Fibroblast of skin of right quadriceps (primary cell): ENCODE measurements around the gene LAMC2.
"Not testable (repeated sequence)": the region's sequence is repeated elsewhere in the genome, so short reads cannot be mapped to it uniquely, and the experiment has no call there.

Experiments used
- DNase-seq: peaks from one replicate; pipeline ENCODE4 v3.0.0-alpha.2; 2013

LAMC2 gene

DNA sequence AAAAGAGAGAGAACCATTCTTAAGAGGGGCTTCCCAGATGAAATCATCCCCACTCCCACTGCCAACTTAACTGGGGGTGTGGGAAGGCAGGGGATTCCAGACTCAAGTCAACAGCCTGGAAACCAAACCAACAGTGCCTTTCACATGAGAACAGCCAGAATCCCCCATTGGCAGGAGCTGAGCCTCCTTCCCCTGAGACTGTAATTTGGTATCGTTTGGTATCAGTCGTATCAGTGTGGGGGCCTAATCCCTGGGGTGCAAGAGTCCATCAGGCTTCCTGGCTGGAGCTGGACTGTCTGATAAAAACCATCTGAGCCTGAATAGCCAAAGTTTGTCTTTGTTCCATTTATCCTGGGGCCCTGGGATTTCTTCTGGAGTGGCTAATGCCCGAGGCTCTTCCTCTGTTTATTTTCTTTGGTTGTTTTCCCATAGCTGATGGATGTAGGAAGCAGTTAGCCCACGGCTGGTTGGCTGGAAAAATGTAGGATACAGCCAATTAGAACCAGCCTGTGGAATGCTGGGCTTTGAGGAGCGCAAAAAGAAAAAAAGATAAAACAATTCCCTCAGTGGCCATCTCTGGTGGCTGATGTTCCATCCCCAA, 84.6 kb downstream of the LAMC2 start:
- DNase-seq = peak; percentile 89

DNA sequence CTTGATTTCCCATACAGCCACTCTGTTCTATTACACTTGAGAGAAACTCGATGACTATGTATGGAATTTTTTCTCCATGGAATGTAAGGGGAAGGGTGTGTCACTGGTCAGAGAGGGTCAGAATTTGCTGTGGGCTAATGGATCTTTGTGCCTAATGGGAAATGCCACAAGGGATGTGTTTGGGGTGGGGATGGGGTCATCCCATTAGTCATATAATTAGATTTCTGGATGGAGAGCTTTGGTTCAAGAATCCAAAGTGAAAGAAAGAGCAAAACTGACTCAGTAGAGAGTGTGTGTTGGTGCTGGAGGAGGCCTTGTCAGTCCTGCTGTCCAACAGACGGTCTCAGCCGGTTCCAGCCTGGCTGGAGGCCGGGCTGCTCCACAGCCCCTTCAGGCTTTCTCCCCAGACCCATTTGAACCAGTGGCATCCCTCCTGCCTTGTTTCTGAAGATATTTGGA, 86.4 kb downstream of the LAMC2 start:
- DNase-seq = peak; percentile 82

DNA sequence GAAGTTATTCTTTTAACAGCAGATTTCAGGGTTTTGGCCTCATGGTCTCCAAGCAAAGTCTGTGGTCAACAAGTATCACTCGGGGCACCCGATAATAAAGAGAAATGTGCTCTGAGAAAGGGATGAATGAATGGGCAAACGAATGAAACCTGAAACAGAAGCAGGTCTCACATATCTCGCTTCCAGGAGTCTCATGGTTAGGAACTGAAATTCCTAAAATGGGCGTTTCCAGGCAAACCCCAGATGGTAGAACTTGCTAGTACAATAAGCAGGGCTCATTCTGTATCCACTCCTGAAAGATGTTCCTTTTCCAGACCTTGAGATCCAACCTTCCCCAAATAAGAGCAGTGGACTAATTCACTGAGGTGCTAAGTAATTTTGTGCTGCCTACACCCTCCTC, 87.2 kb downstream of the LAMC2 start:
- DNase-seq = peak; percentile 16

GRCh38 chr1:183273984-183274383, 87.9 kb downstream of the LAMC2 start:
- DNase-seq = not testable (repeated sequence)

DNA sequence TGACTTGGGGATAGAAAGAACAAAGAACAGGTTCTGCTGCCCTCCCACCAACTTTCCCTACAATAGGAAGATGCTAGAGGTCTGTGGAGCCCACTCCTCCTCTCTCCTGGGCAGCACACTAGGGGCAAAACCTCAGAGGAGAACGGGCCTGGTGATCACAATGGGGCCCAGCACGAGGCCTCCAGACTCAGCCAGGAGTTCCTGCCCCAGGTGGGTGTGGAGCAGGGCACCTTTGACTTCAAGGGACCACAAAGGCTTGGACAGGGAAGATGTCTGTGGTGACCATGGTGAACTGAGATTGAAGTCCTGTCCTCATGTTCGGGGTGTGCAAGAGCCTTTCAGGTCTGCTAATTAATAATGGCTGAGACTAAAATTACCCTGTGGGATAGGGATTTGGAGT, 88.8 kb downstream of the LAMC2 start:
- DNase-seq = no peak

DNA sequence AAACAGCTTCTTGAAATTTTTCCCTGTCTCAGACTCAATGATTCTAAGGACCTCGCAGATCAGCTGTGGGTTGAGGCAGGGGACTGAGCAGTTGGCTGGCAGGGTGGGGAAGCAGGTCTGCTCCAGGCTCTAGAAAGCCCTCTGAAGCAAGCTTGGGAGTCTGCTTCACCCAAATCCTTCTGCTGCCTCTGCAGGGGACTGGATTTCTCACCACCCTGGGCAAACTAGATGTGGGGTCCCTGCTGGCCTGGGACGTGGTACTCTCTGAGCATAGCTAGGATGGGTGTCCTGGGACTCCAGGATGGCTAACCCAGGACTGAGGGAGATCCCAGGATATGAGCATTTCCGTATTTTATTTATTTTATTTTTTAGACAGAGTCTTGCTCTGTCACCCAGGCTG, 89.3 kb downstream of the LAMC2 start:
- DNase-seq = no peak

GRCh38 chr1:183276386-183277080, 90.5 kb downstream of the LAMC2 start:
- no peak for DNase-seq

- DNase-seq = peak; percentile 80
These were observed 92.0 kb downstream of the LAMC2 start for GRCh38 chr1:183277821-183278738.

DNA sequence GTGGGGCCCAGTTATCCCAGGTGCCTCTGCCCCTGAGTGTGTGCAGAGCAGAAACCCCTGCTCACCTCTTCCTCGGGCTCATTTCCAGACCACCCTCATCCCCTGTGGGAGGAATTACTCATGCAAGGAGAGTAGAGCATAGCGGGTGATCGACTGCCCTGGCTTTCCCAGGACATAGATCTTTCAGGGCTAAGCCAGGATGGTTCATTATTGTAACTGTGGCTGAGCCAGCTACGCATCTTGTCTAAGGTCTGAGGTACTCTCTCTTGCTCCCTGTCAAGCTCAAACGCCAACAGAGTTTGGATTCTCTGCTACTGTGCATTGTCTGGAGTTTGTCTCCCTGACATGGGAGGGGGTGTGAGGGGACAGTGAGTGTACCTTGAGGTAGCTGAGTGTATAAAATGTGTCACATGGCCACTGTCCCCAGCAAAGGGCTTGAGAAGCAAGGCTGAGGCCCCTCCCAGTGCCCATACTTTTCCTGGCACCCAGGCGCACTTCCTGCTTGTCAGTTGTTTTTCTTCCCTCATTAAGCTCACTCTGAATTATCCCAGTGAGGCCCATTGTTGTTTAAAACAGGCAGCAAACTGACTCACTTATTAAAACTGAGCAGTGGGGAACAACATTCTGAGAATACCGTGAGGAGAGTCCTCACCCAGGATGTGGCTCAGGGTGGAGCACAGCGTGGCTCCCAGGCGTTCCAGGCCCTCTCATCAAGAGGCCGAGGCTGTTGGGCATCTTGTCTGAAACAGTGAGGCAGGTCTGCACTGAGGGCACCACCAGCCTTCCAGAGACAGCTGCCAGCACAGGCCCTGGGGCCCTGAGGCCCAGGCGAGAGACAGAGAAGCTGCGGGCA, 92.9 kb downstream of the LAMC2 start:
- DNase-seq = peak; percentile 75

GRCh38 chr1:183279835-183280234, 93.8 kb downstream of the LAMC2 start:
- DNase-seq = peak; percentile 74

DNA sequence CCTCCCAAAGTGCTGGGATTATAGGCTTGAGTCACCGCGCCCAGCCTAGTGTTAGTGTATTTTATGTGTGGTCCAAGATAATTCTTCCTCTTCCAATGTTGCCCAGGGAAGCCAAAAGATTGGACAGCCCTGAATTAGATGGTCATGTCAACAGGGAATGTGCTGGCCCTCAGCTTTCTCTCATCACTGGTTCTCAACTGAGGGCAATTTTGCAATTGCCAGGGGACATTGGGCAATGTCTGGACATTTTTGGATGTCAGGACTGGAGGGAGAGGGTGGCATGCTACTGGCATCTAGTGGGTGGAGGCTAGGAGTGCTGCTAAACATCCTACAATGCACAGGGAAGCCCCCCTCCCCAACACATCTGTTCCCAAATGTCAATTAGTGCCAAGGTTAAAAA, 95.0 kb downstream of the LAMC2 start:
- DNase-seq = peak; percentile 52

DNA sequence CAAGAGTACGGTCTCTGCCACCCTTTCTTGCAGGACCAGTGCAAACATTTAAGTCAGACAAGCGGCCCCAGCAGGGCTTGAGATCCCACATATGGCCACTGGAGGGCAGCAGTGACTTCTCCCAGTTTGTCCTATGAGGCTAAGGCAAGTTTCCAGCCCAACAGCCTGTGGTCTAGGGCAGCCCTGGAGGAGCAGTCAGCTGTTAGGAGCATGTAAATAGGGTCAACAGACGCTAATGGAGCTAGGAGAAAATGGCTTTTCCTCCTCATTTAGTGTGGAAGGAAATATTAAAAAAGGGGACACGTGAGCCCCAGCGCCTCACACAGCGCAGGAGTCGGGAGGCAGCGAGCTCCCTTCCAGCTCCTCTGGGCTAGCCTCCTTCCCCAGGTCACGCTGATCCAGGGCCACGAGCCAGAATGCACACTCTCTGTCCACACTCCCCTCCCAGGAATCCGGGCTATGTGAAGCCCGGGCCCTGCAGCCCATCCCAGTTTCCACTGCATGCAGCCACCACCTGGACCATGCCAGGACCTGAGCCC, 95.6 kb downstream of the LAMC2 start:
- DNase-seq = peak; percentile 86

- DNase-seq = no peak
These were observed 96.2 kb downstream of the LAMC2 start for GRCh38 chr1:183282101-183282855.

GRCh38 chr1:183283286-183283685, 97.2 kb downstream of the LAMC2 start:
- no peak for DNase-seq

DNA sequence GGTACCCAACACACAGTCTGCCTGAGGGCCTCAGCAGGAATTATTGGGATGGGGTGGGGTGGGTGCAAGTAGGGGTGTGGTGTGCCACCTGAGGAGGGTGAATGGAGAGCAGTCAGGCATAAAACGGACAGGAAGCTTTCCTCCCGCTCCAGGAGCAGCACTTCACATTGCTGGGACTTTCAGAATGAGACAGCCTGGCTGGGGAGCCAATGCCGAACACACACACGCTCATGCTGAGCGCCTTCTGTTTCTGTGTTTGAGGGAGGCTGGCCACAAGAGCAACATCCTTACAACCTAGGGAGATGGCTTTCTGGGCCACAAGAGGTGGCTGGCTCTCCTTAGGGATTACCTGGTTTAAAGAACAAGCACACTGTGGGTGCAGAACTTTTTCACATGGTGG, 98.0 kb downstream of the LAMC2 start:
- no peak for DNase-seq

DNA sequence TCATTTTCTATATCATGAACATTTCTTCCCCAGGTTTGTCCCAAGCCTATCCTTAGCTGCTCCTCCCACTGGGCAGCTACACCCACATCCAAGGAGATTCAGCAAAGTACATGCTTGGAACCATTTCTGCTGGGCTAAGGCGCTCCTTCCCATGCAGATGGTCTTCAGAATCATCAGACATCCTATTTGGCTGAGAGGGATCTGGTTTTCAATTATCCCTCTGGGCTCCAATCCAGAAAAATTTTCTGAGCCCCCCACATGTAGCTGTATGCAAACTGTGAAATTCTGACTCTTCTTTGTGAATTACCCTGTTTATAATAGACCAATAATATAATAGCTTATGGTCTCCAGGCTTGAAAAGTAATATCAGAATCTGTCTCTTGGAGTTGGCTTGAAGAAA, 99.2 kb downstream of the LAMC2 start:
- no peak for DNase-seq

- DNase-seq = no peak
These were observed 99.7 kb downstream of the LAMC2 start for GRCh38 chr1:183285746-183286145.

DNA sequence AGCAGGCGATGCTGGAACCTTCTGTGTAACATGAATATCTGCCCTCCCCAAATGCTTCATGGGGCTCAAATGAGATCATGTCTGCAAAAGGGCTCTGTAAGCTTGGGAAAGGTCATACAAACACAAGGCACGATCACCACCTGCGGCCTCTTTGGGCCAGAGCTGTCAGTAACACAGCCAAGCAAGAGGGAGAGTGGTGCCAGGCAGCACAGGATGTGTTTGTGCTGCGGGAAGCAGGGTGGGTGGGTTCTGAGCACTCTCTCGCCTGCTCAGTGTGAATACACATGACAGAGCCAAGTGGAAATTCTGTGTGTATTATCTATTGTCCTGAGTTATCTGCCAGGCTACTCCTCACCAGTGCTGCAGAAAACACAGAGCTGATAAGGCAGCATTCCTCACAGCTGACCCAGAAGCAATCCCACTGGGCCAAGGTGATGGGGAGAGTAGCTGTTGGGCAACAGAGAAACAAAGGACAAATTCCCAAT, 101.2 kb downstream of the LAMC2 start:
- no peak for DNase-seq

- no peak for DNase-seq
These were observed 102.5 kb downstream of the LAMC2 start for GRCh38 chr1:183288583-183288982.

- DNase-seq = no peak
These were observed 103.0 kb downstream of the LAMC2 start for GRCh38 chr1:183289051-183289496.

DNA sequence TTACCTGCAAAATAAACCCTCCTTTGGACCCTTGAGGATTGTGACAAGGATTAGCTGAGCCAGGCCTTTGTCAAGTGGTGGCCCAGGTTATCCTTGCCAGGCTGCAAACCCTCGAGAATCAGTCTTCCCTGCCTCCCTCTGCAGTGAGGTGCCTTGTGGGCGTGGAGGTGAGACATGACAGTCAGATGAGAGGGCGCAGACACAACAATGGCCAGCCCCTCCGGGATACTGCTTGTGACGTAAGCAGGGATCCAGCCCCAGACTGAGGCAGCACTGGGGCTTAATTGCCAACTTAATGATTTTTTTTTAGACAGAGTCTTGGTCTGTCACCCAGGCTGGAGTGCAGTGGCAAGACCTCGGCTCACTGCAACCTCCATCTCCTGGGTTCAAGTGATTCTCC, 104.6 kb downstream of the LAMC2 start:
- DNase-seq = no peak
